Liver (tissue), 9 donors: ENCODE results near the gene CCDC91. TPM values are rescaled to one million over a fixed set of nuclear protein-coding genes. Genes with fewer than 3 reads are reported as not detected.

Experiments used
- DNase-seq: peaks from one replicate; pipeline ENCODE4 v3.0.0-alpha.2; 2017; ENCODE audit warnings: low spot score
- H3K27ac ChIP-seq, 2 donors: one replicate each; pipeline ENCODE4 v1.7.0; 2013; ENCODE audit warnings: inconsistent platforms in 2 of 2, low read length in 2 of 2, control low read depth in 1 of 2, low read depth in 1 of 2, mild to moderate bottlenecking in 1 of 2
- H3K27me3 ChIP-seq, 4 donors: one replicate each; pipeline versions ENCODE4 v1.6.1 to v1.7.0; 2013; ENCODE audit warnings: low read length in 3 of 4, inconsistent platforms in 1 of 4, mild to moderate bottlenecking in 1 of 4, moderate library complexity in 1 of 4; ENCODE audit not compliant: control insufficient read depth in 4 of 4, insufficient read depth in 4 of 4
- H3K36me3 ChIP-seq, 4 donors: one replicate each; pipeline versions ENCODE4 v1.6.1 to v1.7.0; 2013; ENCODE audit warnings: low read length in 3 of 4, mild to moderate bottlenecking in 3 of 4, low read depth in 1 of 4, moderate library complexity in 1 of 4; ENCODE audit not compliant: control insufficient read depth in 4 of 4, insufficient read depth in 3 of 4
- H3K4me1 ChIP-seq, 4 donors: one replicate each; pipeline versions ENCODE4 v1.6.1 to v1.7.0; 2013; ENCODE audit warnings: low read length in 3 of 4, mild to moderate bottlenecking in 3 of 4, moderate library complexity in 1 of 4; ENCODE audit not compliant: control insufficient read depth in 4 of 4, insufficient read depth in 4 of 4
- H3K4me3 ChIP-seq, 3 donors: one replicate each; pipeline versions ENCODE4 v1.6.1 to v1.7.0; 2013; ENCODE audit warnings: low read length in 3 of 3, control low read depth in 1 of 3, low read depth in 1 of 3, mild to moderate bottlenecking in 1 of 3
- H3K9ac ChIP-seq, 2 donors: one replicate each; pipeline ENCODE4 v1.7.0; 2013; ENCODE audit warnings: low read length in 2 of 2, mild to moderate bottlenecking in 2 of 2, moderate library complexity in 2 of 2, control low read depth in 1 of 2, low read depth in 1 of 2
- H3K9me3 ChIP-seq, 4 donors: one replicate each; pipeline versions ENCODE4 v1.6.1 to v1.7.0; 2013; ENCODE audit warnings: low read length in 3 of 4; ENCODE audit not compliant: control insufficient read depth in 4 of 4
- ATF3 ChIP-seq: IDR thresholded peaks from 2 replicates; pipeline ENCODE4 v1.6.1; 2016; ENCODE audit warnings: antibody characterized with exemption
- CTCF ChIP-seq: fragments of 150-350 bp; IDR thresholded peaks from 2 replicates; pipeline ENCODE4 v1.5.1; 2017; ENCODE audit warnings: improper control_type of control experiment, low read depth, low read length; ENCODE audit not compliant: missing input control
- EGR1 ChIP-seq, 2 donors: IDR thresholded peaks; 2 replicates each; pipeline ENCODE4 v1.6.1; 2016 to 2018; ENCODE audit warnings: antibody characterized with exemption in 2 of 2, low read depth in 2 of 2
- FOXA1 ChIP-seq: IDR thresholded peaks from 2 replicates; pipeline ENCODE4 v1.6.1; 2016; ENCODE audit warnings: antibody characterized with exemption
- FOXA2 ChIP-seq: IDR thresholded peaks from 2 replicates; pipeline ENCODE4 v1.6.1; 2016; ENCODE audit warnings: antibody characterized with exemption
- GABPA ChIP-seq, 2 donors: IDR thresholded peaks in 1 of 2; conservative IDR thresholded peaks in 1 of 2; 2 replicates each; pipeline ENCODE4 v1.6.1; 2016; ENCODE audit warnings: antibody characterized with exemption in 2 of 2, mild to moderate bottlenecking in 1 of 2, moderate library complexity in 1 of 2
- HNF4A ChIP-seq, 2 donors: conservative IDR thresholded peaks; 2 replicates each; pipeline ENCODE4 v1.6.1; 2016; ENCODE audit warnings: antibody characterized with exemption in 2 of 2, mild to moderate bottlenecking in 2 of 2
- HNF4G ChIP-seq: IDR thresholded peaks from 2 replicates; pipeline ENCODE4 v1.6.1; 2016; ENCODE audit warnings: antibody characterized with exemption
- JUND ChIP-seq, 2 donors: IDR thresholded peaks; 2 replicates each; pipeline ENCODE4 v1.6.1; 2016; ENCODE audit warnings: antibody characterized with exemption in 2 of 2
- MAX ChIP-seq: IDR thresholded peaks from 2 replicates; pipeline ENCODE4 v1.6.1; 2016; ENCODE audit warnings: antibody characterized with exemption
- NR2F2 ChIP-seq: IDR thresholded peaks from 2 replicates; pipeline ENCODE4 v1.6.1; 2016; ENCODE audit warnings: antibody characterized with exemption
- RAD21 ChIP-seq, 2 donors: IDR thresholded peaks; 2 replicates each; pipeline ENCODE4 v1.6.1; 2016; ENCODE audit warnings: antibody characterized with exemption in 2 of 2, mild to moderate bottlenecking in 2 of 2
- REST ChIP-seq: IDR thresholded peaks from 2 replicates; pipeline ENCODE4 v1.6.1; 2016; ENCODE audit warnings: antibody characterized with exemption, mild to moderate bottlenecking
- RXRA ChIP-seq, 2 donors: IDR thresholded peaks; 2 replicates each; pipeline ENCODE4 v1.6.1; 2017 to 2018; ENCODE audit warnings: antibody characterized with exemption in 2 of 2, mild to moderate bottlenecking in 1 of 2
- TAF1 ChIP-seq: conservative IDR thresholded peaks from 2 replicates; pipeline ENCODE4 v1.6.1; 2016; ENCODE audit warnings: antibody characterized with exemption, mild to moderate bottlenecking
- YY1 ChIP-seq: IDR thresholded peaks from 2 replicates; pipeline ENCODE4 v1.6.1; 2016; ENCODE audit warnings: antibody characterized with exemption, mild to moderate bottlenecking
- ZBTB33 ChIP-seq: IDR thresholded peaks from 2 replicates; pipeline ENCODE4 v1.6.1; 2016; ENCODE audit warnings: antibody characterized with exemption
- WGBS: extraction: QIAGEN DNeasy Blood & Tissue Kit; methylation state at CpG from one replicate; pipeline ENCODE4 v1.1.7; 2013; 5-methylcytosine and 5-hydroxymethylcytosine counted together
- polyA plus RNA-seq, 2 donors: library from polyadenylated mRNA; stranded (reverse) in 1 of 2; unstranded in 1 of 2; fragments of 200-250 nt in 1 of 2; fragments of >200 nt in 1 of 2; fragmentation: Nextera tagmentation in 1 of 2; extraction: Ambion mirVana in 1 of 2; gene quantifications; one replicate each; pipeline versions ENCODE4 v1.2.1 to v1.2.3, GENCODE V29; 2013 to 2015
- total RNA-seq, 2 donors: library from RNA; depleted of rRNA; stranded (reverse); fragments of >200 nt; gene quantifications; one replicate each; pipeline ENCODE4 v1.2.3, GENCODE V29; 2014
- donor health status: healthy.
- donor health status: healthy.
- donor health status: healthy.
- donor health status: healthy.
- donor health status: healthy.

The CCDC91 gene
- total and polyA plus RNA-seq, 4 donors, result 8.4 to 29.0 (median 15.1) TPM

GRCh38 chr12:28497889-28498411, 307.7 kb downstream of the CCDC91 start:
- Histone ChIP-seq H3K9me3 (no peaks in the 10 kb centered on the region), H3K36me3 (peaks cover 0 to 2% (median 0%) of the 10 kb centered on the region in 4 donors), H3K4me3 (no peak overlapping the region), H3K9ac (no peak overlapping the region), H3K4me1 (no peaks in the 10 kb centered on the region), H3K27me3 (no peaks in the 10 kb centered on the region), H3K27ac (no peak overlapping the region)
- TF ChIP-seq YY1 (no peak), HNF4G (no peak), REST (no peak), NR2F2 (no peak), RXRA (IDR thresholded peaks at IDR 0.05) (no peak)
- DNase-seq, result no peak

- no peaks in the 10 kb centered on the region for H3K4me1 ChIP-seq
- DNase-seq, result no peak
- no peak overlapping the region for H3K27ac ChIP-seq
- TF ChIP-seq HNF4A (conservative IDR thresholded peaks at IDR 0.05), result no peak
- TF ChIP-seq HNF4G, result no peak
- no peak for TF ChIP-seq JUND (IDR thresholded peaks at IDR 0.05)
- TF ChIP-seq FOXA1, result no peak
- no peak for TF ChIP-seq FOXA2
- TF ChIP-seq ZBTB33, result no peak
- no peak for TF ChIP-seq GABPA (IDR thresholded peaks at IDR 0.05 in 1 of 2, conservative IDR thresholded peaks at IDR 0.05 in 1 of 2)
- no peak for TF ChIP-seq ATF3
- no peak for TF ChIP-seq CTCF
- TF ChIP-seq EGR1 (IDR thresholded peaks at IDR 0.05; ENCODE audit: low read depth in 2 of 2), result no peak
- no peak for TF ChIP-seq TAF1
- TF ChIP-seq RXRA (IDR thresholded peaks at IDR 0.05), result no peak
- TF ChIP-seq MAX, result no peak
- no peak for TF ChIP-seq NR2F2
- no peak for TF ChIP-seq RAD21 (IDR thresholded peaks at IDR 0.05)
- peaks cover 0 to 2% (median 0%) of the 10 kb centered on the region in 4 donors for H3K36me3 ChIP-seq
- no peak overlapping the region for H3K4me3 ChIP-seq
- no peaks in the 10 kb centered on the region for H3K27me3 ChIP-seq
- 88% methylated on average over 1 of the region's 1 CpG for WGBS
- no peaks in the 10 kb centered on the region for H3K9me3 ChIP-seq
- H3K9ac ChIP-seq, result no peak overlapping the region
Observed at GRCh38 chr12:28498850-28499249, 308.6 kb downstream of the CCDC91 start.
